AG04450 (cell line): ENCODE results near the gene HMG20A. TPM values are rescaled to one million over a fixed set of nuclear protein-coding genes. Genes with fewer than 3 reads are reported as not detected.

Experiments used
- CTCF ChIA-PET: fragments of 300-600, 350-600 bp; formaldehyde crosslinking; extraction: SDS; loops from one replicate; lab custom pipeline; 2022; ENCODE audit warnings: antibody characterized with exemption, inconsistent platforms; lab: Charles Lee
- POLR2A ChIA-PET: fragments of 350-600 bp; formaldehyde crosslinking; extraction: SDS; loops from one replicate; lab custom pipeline; 2021; ENCODE audit warnings: antibody characterized with exemption, inconsistent platforms; lab: Yijun Ruan, JAX
- DNase-seq: peaks from one replicate; pipeline ENCODE4 v3.0.0-alpha.2; 2011; ENCODE audit warnings: low read depth, low spot score
- H3K27ac ChIP-seq: one replicate; pipeline ENCODE4 v1.5.1; 2012; ENCODE audit warnings: low read depth, low read length, control low read depth
- H3K27me3 ChIP-seq: one replicate; pipeline ENCODE4 v1.6.0; 2012; ENCODE audit warnings: low read length; ENCODE audit not compliant: control insufficient read depth, insufficient read depth
- H3K4me3 ChIP-seq: 2 replicates; pipeline ENCODE4 v1.5.1; 2011; ENCODE audit warnings: mild to moderate bottlenecking, low read depth, low read length, control low read depth
- H3K9me3 ChIP-seq: 2 replicates; pipeline ENCODE4 v1.5.1; 2012; ENCODE audit warnings: low read length; ENCODE audit not compliant: control insufficient read depth, insufficient read depth
- CTCF ChIP-seq: IDR thresholded peaks from 2 replicates; pipeline ENCODE4 v1.5.1; 2011; ENCODE audit warnings: low read depth, low read length, control low read depth, inconsistent platforms
- polyA plus RNA-seq: library from polyadenylated mRNA; depleted of rRNA; stranded (reverse); fragments of >200 nt; gene quantifications from 2 replicates; pipeline ENCODE4 v1.2.3, GENCODE V29; 2011

The HMG20A gene
- polyA plus RNA-seq, 1 experiment: 62.5 TPM

GRCh38 chr15:77516076-77516475 is 95.4 kb downstream of the HMG20A start:
- ChIA-PET POLR2A (no interaction called here), CTCF (no interaction called here)
- no peak for TF ChIP-seq CTCF
- Histone ChIP-seq H3K4me3 (no peak overlapping the region), H3K9me3 (no peaks in the 10 kb centered on the region), H3K27me3 (peaks cover 6% of the 10 kb centered on the region), H3K27ac (no peak overlapping the region)
- no peak for DNase-seq

DNA sequence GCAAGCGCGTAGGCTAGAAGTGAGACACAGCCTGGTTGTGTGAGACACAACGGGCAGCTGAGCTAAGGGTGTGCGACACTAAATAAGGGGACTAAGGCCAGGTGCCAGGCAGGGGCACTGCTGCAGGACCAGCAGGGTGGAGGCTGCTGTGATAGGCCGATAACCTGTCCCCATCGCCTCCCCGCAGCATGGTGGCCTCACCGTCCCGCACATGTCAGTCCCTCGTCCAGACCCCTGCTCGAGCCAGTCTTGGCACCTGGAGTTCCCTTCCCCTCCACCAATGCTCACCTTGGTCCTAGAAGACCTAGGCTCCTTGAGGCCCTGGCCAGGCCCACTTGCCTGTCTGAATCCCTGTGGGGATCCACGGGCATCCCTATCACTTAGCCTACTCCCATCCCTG is 96.1 kb downstream of the HMG20A start:
- Histone ChIP-seq H3K4me3 (no peak overlapping the region), H3K27me3 (peaks cover 6% of the 10 kb centered on the region), H3K9me3 (no peaks in the 10 kb centered on the region), H3K27ac (no peak overlapping the region)
- ChIA-PET POLR2A (no interaction called here), CTCF (no interaction called here)
- no peak for TF ChIP-seq CTCF
- no peak for DNase-seq

GRCh38 chr15:77517579-77517978 is 96.9 kb downstream of the HMG20A start:
- POLR2A ChIA-PET: no interaction called here
- CTCF ChIA-PET: no interaction called here
- H3K4me3 ChIP-seq: no peak overlapping the region

GRCh38 chr15:77518458-77518857 is 97.8 kb downstream of the HMG20A start:
- peaks cover 6% of the 10 kb centered on the region for H3K27me3 ChIP-seq
- ChIA-PET CTCF (interaction anchor here (1.0 kb wide), 1 partner anchor 25 kb away, joined by 5 read pairs; no protein-coding TSS in a partner anchor), POLR2A (no interaction called here)
- H3K27ac ChIP-seq: no peak overlapping the region
- H3K9me3 ChIP-seq: no peaks in the 10 kb centered on the region
- no peak for TF ChIP-seq CTCF
- H3K4me3 ChIP-seq: no peak overlapping the region
- no peak for DNase-seq

More at GRCh38 chr15:77517579-77517978, 96.9 kb downstream of the HMG20A start:
- Histone ChIP-seq H3K9me3 (no peaks in the 10 kb centered on the region), H3K27me3 (peaks cover 6% of the 10 kb centered on the region), H3K27ac (no peak overlapping the region)
- no peak for TF ChIP-seq CTCF
- no peak for DNase-seq

DNA sequence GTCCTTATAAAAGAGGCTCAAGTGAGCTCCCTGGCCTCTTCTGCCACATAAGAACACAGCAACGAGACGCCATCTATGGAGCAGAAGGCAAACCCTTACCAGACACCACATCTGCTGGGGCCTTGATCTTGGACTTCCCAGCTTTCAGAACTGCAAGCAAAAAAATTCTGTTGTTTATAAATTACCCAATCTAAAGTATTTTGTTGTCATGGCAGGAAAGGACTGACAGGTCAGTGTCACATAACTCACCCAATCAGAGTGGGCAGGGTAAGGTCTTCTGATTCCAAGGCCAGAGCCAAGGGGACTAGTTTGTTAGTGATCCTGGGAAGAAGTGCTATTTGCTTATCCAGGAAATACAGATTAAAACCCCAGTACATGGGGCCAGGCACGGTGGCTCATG is 98.9 kb downstream of the HMG20A start:
- Histone ChIP-seq H3K4me3 (no peak overlapping the region), H3K27ac (no peak overlapping the region), H3K9me3 (no peaks in the 10 kb centered on the region), H3K27me3 (peaks cover 6% of the 10 kb centered on the region)
- ChIA-PET POLR2A (no interaction called here), CTCF (interaction anchor here (1.0 kb wide), 1 partner anchor 24 kb away, joined by 5 read pairs; no protein-coding TSS in a partner anchor)
- DNase-seq: no peak
- no peak for TF ChIP-seq CTCF
